H1 (cell line): ENCODE measurements around the gene RNF123. TPM values are rescaled to one million over a fixed set of nuclear protein-coding genes. Genes with fewer than 3 reads are reported as not detected.

Experiments
- CTCF ChIA-PET: fragments of 300-600 bp; sonication (Branson Sonifier 250); formaldehyde crosslinking; loops from one replicate; lab custom pipeline; 2021; ENCODE audit not compliant: partially characterized antibody; lab: Charles Lee
- POLR2A ChIA-PET: fragments of 300-600 bp; sonication (Branson Sonifier 250); formaldehyde crosslinking; loops from one replicate; lab custom pipeline; 2021; ENCODE audit warnings: inconsistent platforms; ENCODE audit not compliant: partially characterized antibody; lab: Charles Lee
- DNase-seq, 2 experiments: peaks; one replicate each; pipeline versions ENCODE4 v3.0.0 to v3.0.0-alpha.2; 2010 to 2022; ENCODE audit warnings: low spot score in 2 of 2, low read depth in 1 of 2, mixed read lengths in 1 of 2
- FAIRE-seq: peaks from 2 replicates; lab custom pipeline; 2011; peaks lifted over from hg19 to GRCh38; lab: Jason Lieb, UNC
- H2AFZ ChIP-seq: 2 replicates; pipeline ENCODE4 v1.8.1; 2012; ENCODE audit warnings: low read length, inconsistent platforms
- H2AK5ac ChIP-seq: 2 replicates; pipeline ENCODE4 v1.6.1; 2013; ENCODE audit warnings: low read depth, low read length
- H2BK120ac ChIP-seq: replicated peaks from 2 replicates; pipeline ENCODE3; 2013; ENCODE audit warnings: low read depth, low read length, inconsistent platforms
- H2BK12ac ChIP-seq: 2 replicates; pipeline ENCODE4 v1.6.1; 2013; ENCODE audit warnings: low read depth, low read length
- H2BK15ac ChIP-seq: 2 replicates; pipeline ENCODE4 v1.6.1; 2013; ENCODE audit warnings: low read length
- H2BK20ac ChIP-seq: 2 replicates; pipeline ENCODE4 v1.6.1; 2013; ENCODE audit warnings: low read length
- H2BK5ac ChIP-seq: 2 replicates; pipeline ENCODE4 v1.6.1; 2013; ENCODE audit warnings: low read depth, low read length
- H3K14ac ChIP-seq: 2 replicates; pipeline ENCODE4 v1.6.1; 2013; ENCODE audit warnings: inconsistent platforms; ENCODE audit not compliant: insufficient read length
- H3K18ac ChIP-seq: 2 replicates; pipeline ENCODE4 v1.6.1; 2013; ENCODE audit warnings: low read length; ENCODE audit errors: extremely low read depth
- H3K23ac ChIP-seq: 2 replicates; pipeline ENCODE4 v1.6.1; 2013; ENCODE audit warnings: inconsistent platforms; ENCODE audit not compliant: insufficient read length
- H3K23me2 ChIP-seq: 2 replicates; pipeline ENCODE4 v1.6.1; 2013; ENCODE audit warnings: low read depth, low read length
- H3K27ac ChIP-seq: 2 replicates; pipeline ENCODE4 v1.6.1; 2011; ENCODE audit warnings: low read depth, low read length, inconsistent platforms
- H3K27me3 ChIP-seq, 4 experiments: replicated peaks in 1 of 4; 1 replicate in 1 of 4; 2 replicates in 3 of 4; pipeline versions ENCODE4 v1.6.1 to v1.8.1; 2011 to 2013; ENCODE audit warnings: low read length in 3 of 4, mild to moderate bottlenecking in 3 of 4, inconsistent platforms in 2 of 4, mixed read lengths in 2 of 4, moderate library complexity in 1 of 4; ENCODE audit not compliant: control insufficient read depth in 3 of 4, insufficient read depth in 3 of 4; ENCODE audit errors: extremely low read depth in 1 of 4
- H3K36me3 ChIP-seq, 4 experiments: 2 replicates each; pipeline versions ENCODE4 v1.6.1 to v1.8.1; 2011 to 2013; ENCODE audit warnings: mild to moderate bottlenecking in 4 of 4, low read length in 3 of 4, moderate library complexity in 2 of 4, control low read depth in 1 of 4, inconsistent platforms in 1 of 4; ENCODE audit not compliant: insufficient read depth in 4 of 4, control insufficient read depth in 2 of 4
- H3K4ac ChIP-seq: replicated peaks from 2 replicates; pipeline ENCODE3; 2013; ENCODE audit warnings: low read length, low read depth, mixed read lengths, inconsistent platforms; ENCODE audit not compliant: insufficient read length
- H3K4me1 ChIP-seq, 4 experiments: replicated peaks in 1 of 4; 1 replicate in 1 of 4; 2 replicates in 3 of 4; pipeline versions ENCODE4 v1.6.1 to v1.8.1; 2011 to 2013; ENCODE audit warnings: low read length in 3 of 4, inconsistent platforms in 2 of 4, mixed read lengths in 1 of 4; ENCODE audit not compliant: insufficient read depth in 4 of 4, control insufficient read depth in 3 of 4
- H3K4me2 ChIP-seq, 2 experiments: 2 replicates each; pipeline versions ENCODE4 v1.6.1 to v1.8.1; 2011 to 2013; ENCODE audit warnings: low read depth in 2 of 2, low read length in 2 of 2, control low read depth in 1 of 2, inconsistent platforms in 1 of 2, mild to moderate bottlenecking in 1 of 2; ENCODE audit not compliant: insufficient read depth in 1 of 2
- H3K4me3 ChIP-seq, 4 experiments: fragments of 200-600, 300-600 bp in 1 of 4; sonication (generic), shearing (Covaris generic), sonication (Bioruptor Twin) in 1 of 4; 2 replicates each; pipeline versions ENCODE4 v1.5.1 to v1.8.1; 2011 to 2016; ENCODE audit warnings: low read length in 4 of 4, low read depth in 3 of 4, control low read depth in 2 of 4, inconsistent platforms in 2 of 4, mild to moderate bottlenecking in 2 of 4, mixed read lengths in 1 of 4, moderate library complexity in 1 of 4; ENCODE audit not compliant: insufficient read depth in 2 of 4; ENCODE audit errors: extremely low read depth in 1 of 4
- H3K56ac ChIP-seq: replicated peaks from 2 replicates; pipeline ENCODE3; 2013; ENCODE audit warnings: low read depth, mild to moderate bottlenecking, mixed read lengths, low read length, inconsistent platforms; ENCODE audit not compliant: insufficient read length
- H3K79me1 ChIP-seq: 2 replicates; pipeline ENCODE4 v1.6.1; 2013; ENCODE audit warnings: low read depth, low read length, control low read depth
- H3K79me2 ChIP-seq, 2 experiments: 2 replicates each; pipeline versions ENCODE4 v1.6.1 to v1.8.1; 2012 to 2013; ENCODE audit warnings: low read length in 2 of 2, mild to moderate bottlenecking in 2 of 2, inconsistent platforms in 1 of 2; ENCODE audit not compliant: insufficient read depth in 2 of 2, control insufficient read depth in 1 of 2
- H3K9ac ChIP-seq, 4 experiments: replicated peaks in 1 of 4; 1 replicate in 1 of 4; 2 replicates in 3 of 4; pipeline versions ENCODE4 v1.6.1 to v1.8.1; 2011 to 2013; ENCODE audit warnings: low read depth in 3 of 4, low read length in 3 of 4, control low read depth in 2 of 4, mild to moderate bottlenecking in 2 of 4, moderate library complexity in 2 of 4, inconsistent platforms in 1 of 4; ENCODE audit errors: extremely low read depth in 1 of 4
- H3K9me3 ChIP-seq, 2 experiments: 2 replicates each; pipeline versions ENCODE4 v1.6.1 to v1.8.1; 2012 to 2013; ENCODE audit warnings: mild to moderate bottlenecking in 2 of 2, moderate library complexity in 2 of 2, control low read depth in 1 of 2, inconsistent platforms in 1 of 2, low read depth in 1 of 2, low read length in 1 of 2, mixed read lengths in 1 of 2; ENCODE audit not compliant: insufficient read depth in 2 of 2
- H4K20me1 ChIP-seq, 2 experiments: replicated peaks in 1 of 2; 2 replicates each; pipeline versions ENCODE3 to v1.8.1; 2011 to 2013; ENCODE audit warnings: inconsistent platforms in 2 of 2, low read length in 2 of 2, mild to moderate bottlenecking in 1 of 2; ENCODE audit not compliant: insufficient read depth in 2 of 2, control insufficient read depth in 1 of 2
- H4K5ac ChIP-seq: 2 replicates; pipeline ENCODE4 v1.6.1; 2013; ENCODE audit warnings: low read length, low read depth, mixed read lengths, inconsistent platforms; ENCODE audit not compliant: insufficient read length
- H4K8ac ChIP-seq: 2 replicates; pipeline ENCODE4 v1.8.0; 2013; ENCODE audit warnings: mild to moderate bottlenecking, moderate library complexity, low read length, inconsistent platforms; ENCODE audit not compliant: insufficient read depth; ENCODE audit errors: extremely low read depth
- H4K91ac ChIP-seq: replicated peaks from 2 replicates; pipeline ENCODE3; 2013; ENCODE audit warnings: low read length, mixed read lengths, inconsistent platforms; ENCODE audit not compliant: insufficient read length
- EZH2 ChIP-seq: fragments of 200-600 bp; sonication (generic); IDR thresholded peaks from 2 replicates; pipeline ENCODE4 v1.7.1; 2012; ENCODE audit warnings: low read depth, mild to moderate bottlenecking, moderate library complexity, low read length, inconsistent platforms; ENCODE audit not compliant: severe bottlenecking
- POU5F1 ChIP-seq: IDR thresholded peaks from 2 replicates; pipeline ENCODE4 v1.6.1; 2011; ENCODE audit warnings: low read depth, mild to moderate bottlenecking, low read length, moderate library complexity
- SP4 ChIP-seq: IDR thresholded peaks from 2 replicates; pipeline ENCODE4 v1.6.1; 2012; ENCODE audit warnings: low read length, inconsistent platforms
- whole genome bisulfite sequencing, 2 experiments: shearing (Covaris generic) in 1 of 2; methylation state at CpG; one replicate each; pipeline versions ENCODE4 v1.1.6 to v1.1.7; 2013 to 2015; ENCODE audit warnings: low lambda C conversion rate in 2 of 2, mixed read lengths in 2 of 2, inconsistent platforms in 1 of 2, low coverage in 1 of 2, missing lambda C conversion rate in 1 of 2; ENCODE audit not compliant: insufficient replicate concordance in 2 of 2, insufficient coverage in 1 of 2, insufficient read length in 1 of 2; ENCODE audit errors: extremely low coverage in 1 of 2, missing lambda C conversion rate in 1 of 2; 5-methylcytosine and 5-hydroxymethylcytosine counted together
- polyA plus RNA-seq, 7 experiments: library from polyadenylated mRNA; depleted of rRNA in 3 of 7; stranded (reverse) in 5 of 7; unstranded in 2 of 7; fragments of >200 nt in 5 of 7; fragments of 200-250 nt in 2 of 7; gene quantifications; 1 replicate in 5 of 7; 2 replicates in 1 of 7; 4 replicates in 1 of 7; pipeline versions ENCODE4 v1.2.1 to v1.2.3, GENCODE V29; 2011 to 2013; ENCODE audit warnings: missing spikeins in 2 of 7, mixed read lengths in 2 of 7
- total RNA-seq: library from RNA; stranded (reverse); fragmentation: NEBNext Ultra II Directional; extraction: Animal tissue kit (Norgen Biotek cat#: 25700); gene quantifications from 2 replicates; pipeline ENCODE4 v1.2.1, GENCODE V29; 2021
- TF ChIP-seq, protein P1 (sequence below): IDR thresholded peaks from 2 replicates; pipeline ENCODE4 v1.6.1; 2012; ENCODE audit warnings: inconsistent platforms
- TF ChIP-seq, protein P2 (sequence below): IDR thresholded peaks from 2 replicates; pipeline ENCODE4 v1.6.1; 2012; ENCODE audit warnings: low read length, inconsistent platforms

The RNF123 gene
- total and polyA plus RNA-seq, 2 of the 8 experiments (the other 6 are each of a cell fraction or from before 2014, with no cell fraction given), result 30.5 to 57.7 TPM

DNA sequence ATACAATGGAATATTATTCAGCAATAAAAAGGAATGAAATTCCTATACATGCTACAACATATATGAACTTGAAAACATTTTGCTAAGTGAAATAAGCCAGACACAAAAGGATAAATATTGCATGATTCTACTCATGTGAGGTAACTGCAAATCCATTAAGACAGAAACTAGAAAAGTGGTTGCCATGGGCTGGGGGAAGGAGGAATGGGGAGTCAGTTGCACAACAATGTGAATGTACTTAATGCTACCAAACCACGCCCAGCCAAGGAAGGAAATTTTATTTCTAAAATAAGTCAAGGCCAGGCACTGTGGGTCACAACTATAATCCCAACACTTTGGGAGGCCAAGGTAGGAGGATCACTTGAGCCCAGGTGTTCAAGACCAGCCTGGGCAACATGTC is 44.2 kb downstream of the RNF123 start:
- no peak overlapping the region for H2AFZ ChIP-seq

More for the DNA sequence above, 44.2 kb downstream of the RNF123 start:
- Histone ChIP-seq H3K4me3 (no peak overlapping the region), H3K79me2 (peaks cover 0 to 3% of the 10 kb centered on the region in 2 experiments; a peak in 1 of 4 replicates), H3K9me3 (no peaks in the 10 kb centered on the region), H3K79me1 (no peaks in the 10 kb centered on the region; the same call in 1 of the 2 replicates), H4K5ac (no peak overlapping the region), H4K8ac (no peak overlapping the region), H2BK120ac (no peak overlapping the region), H3K4me1 (no peaks in the 10 kb centered on the region), H3K14ac (no peak overlapping the region), H3K27ac (no peak overlapping the region), H2BK12ac (no peak overlapping the region), H3K18ac (no peak overlapping the region), H3K23ac (no peak overlapping the region), H2AK5ac (no peak overlapping the region), H4K20me1 (peaks cover 2 to 3% of the 10 kb centered on the region in 2 experiments), H3K9ac (no peak overlapping the region), H3K23me2 (no peaks in the 10 kb centered on the region), H3K4ac (no peak overlapping the region), H2BK15ac (no peak overlapping the region), H3K27me3 (no peaks in the 10 kb centered on the region), H2BK5ac (no peak overlapping the region), H3K4me2 (no peak overlapping the region), H4K91ac (no peak overlapping the region), H2BK20ac (no peak overlapping the region), H3K36me3 (peaks cover 10 to 49% (median 38%) of the 10 kb centered on the region in 4 experiments), H3K56ac (no peak overlapping the region)
- TF ChIP-seq, protein P1, sequence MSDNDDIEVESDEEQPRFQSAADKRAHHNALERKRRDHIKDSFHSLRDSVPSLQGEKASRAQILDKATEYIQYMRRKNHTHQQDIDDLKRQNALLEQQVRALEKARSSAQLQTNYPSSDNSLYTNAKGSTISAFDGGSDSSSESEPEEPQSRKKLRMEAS, result no peak
- TF ChIP-seq SP4 (no peak), POU5F1 (no peak), EZH2 (no peak)
- TF ChIP-seq, protein P2, sequence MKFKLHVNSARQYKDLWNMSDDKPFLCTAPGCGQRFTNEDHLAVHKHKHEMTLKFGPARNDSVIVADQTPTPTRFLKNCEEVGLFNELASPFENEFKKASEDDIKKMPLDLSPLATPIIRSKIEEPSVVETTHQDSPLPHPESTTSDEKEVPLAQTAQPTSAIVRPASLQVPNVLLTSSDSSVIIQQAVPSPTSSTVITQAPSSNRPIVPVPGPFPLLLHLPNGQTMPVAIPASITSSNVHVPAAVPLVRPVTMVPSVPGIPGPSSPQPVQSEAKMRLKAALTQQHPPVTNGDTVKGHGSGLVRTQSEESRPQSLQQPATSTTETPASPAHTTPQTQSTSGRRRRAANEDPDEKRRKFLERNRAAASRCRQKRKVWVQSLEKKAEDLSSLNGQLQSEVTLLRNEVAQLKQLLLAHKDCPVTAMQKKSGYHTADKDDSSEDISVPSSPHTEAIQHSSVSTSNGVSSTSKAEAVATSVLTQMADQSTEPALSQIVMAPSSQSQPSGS, result no peak
- WGBS, 2 experiments, result 89% methylated on average over 1 of the region's 1 CpG; no CpG with 5 or more reads in 1 of the 2 experiments
- ChIA-PET POLR2A (no interaction called here), CTCF (no interaction called here)
- FAIRE-seq (no peak), DNase-seq (no peak)
